Left ventricle myocardium inferior (tissue), 1 donor: ENCODE data around the gene TFEB. TPM values are rescaled to one million over a fixed set of nuclear protein-coding genes. Genes with fewer than 3 reads are reported as not detected.
A peak's percentile ranks its signal among the peaks of the same experiment; 100 is the strongest.

Source experiments
- DNase-seq: peaks from one replicate; pipeline ENCODE4 v3.0.0-alpha.2; 2020
- H3K27ac ChIP-seq: fragments of 200-600 bp; replicated peaks from 2 replicates; pipeline ENCODE4 v1.8.0; 2021
- H3K27me3 ChIP-seq: fragments of 200-600 bp; 2 replicates; pipeline ENCODE4 v1.8.0; 2021; ENCODE audit warnings: low read depth
- H3K36me3 ChIP-seq: fragments of 200-600 bp; 2 replicates; pipeline ENCODE4 v1.8.0; 2021
- H3K4me1 ChIP-seq: fragments of 200-600 bp; 2 replicates; pipeline ENCODE4 v1.8.0; 2021
- H3K4me3 ChIP-seq: fragments of 200-600 bp; 2 replicates; pipeline ENCODE4 v1.8.0; 2021; ENCODE audit warnings: mild to moderate bottlenecking, moderate library complexity
- H3K9me3 ChIP-seq: fragments of 200-600 bp; replicated peaks from 2 replicates; pipeline ENCODE4 v1.8.0; 2021
- intact Hi-C: fragments of 100-400 bp; cut with micrococcal nuclease; formaldehyde crosslinking; loops from one replicate; pipeline ENCODE4 v1.11.0; 2022
- total RNA-seq: library from RNA; stranded (reverse); fragmentation: NEBNext Ultra II Directional; extraction: Animal tissue kit (Norgen Biotek cat#: 25700); gene quantifications from one replicate; pipeline ENCODE4 v1.2.1, GENCODE V29; 2021
- TF ChIP-seq, protein P1 (sequence below): fragments of 200-600 bp; IDR thresholded peaks from 2 replicates; pipeline ENCODE4 v1.8.0; 2021; ENCODE audit warnings: antibody characterized with exemption, mild to moderate bottlenecking, borderline replicate concordance
- donor health status: DM: no; HTN: yes; CAD: no; lungs with severe emphysema.

TFEB gene
- total RNA-seq, 1 donor from 2014 or later = 39.9 TPM

DNA sequence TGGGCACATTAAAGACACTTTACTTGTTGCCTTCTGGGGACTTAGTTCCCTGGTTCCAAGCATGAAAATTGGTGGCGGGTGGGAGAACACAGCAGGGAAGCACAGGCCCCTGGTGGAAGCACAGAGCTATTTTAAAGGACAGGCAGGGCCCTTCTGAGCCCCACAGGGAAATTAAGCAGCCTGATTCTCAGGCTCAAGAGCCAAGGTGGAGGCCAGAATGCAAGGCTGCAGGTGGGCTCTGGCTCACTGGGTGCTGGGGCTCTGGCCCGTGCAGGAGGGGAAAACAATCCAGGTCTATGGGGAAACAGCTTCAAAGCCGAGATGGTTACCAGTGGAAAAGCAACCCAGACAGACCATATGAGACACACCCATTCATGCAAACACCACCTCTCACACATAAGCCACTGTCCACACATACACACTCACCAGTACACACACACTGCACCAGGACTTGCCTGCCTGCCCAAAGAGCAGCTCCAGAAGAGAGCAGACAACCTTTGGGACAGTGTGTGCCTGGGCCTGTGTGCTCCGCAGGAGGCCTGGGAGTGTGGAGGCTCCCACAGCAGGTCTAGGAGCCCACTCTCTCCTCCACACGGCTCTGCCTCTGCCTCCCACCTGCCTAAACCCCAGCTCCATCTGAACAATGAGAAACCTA, 30.6 kb downstream of the TFEB start:
- intact Hi-C loops = no loop called here
- H3K4me1 ChIP-seq = peaks cover 98% of the 10 kb centered on the region
- TF ChIP-seq, protein P1, sequence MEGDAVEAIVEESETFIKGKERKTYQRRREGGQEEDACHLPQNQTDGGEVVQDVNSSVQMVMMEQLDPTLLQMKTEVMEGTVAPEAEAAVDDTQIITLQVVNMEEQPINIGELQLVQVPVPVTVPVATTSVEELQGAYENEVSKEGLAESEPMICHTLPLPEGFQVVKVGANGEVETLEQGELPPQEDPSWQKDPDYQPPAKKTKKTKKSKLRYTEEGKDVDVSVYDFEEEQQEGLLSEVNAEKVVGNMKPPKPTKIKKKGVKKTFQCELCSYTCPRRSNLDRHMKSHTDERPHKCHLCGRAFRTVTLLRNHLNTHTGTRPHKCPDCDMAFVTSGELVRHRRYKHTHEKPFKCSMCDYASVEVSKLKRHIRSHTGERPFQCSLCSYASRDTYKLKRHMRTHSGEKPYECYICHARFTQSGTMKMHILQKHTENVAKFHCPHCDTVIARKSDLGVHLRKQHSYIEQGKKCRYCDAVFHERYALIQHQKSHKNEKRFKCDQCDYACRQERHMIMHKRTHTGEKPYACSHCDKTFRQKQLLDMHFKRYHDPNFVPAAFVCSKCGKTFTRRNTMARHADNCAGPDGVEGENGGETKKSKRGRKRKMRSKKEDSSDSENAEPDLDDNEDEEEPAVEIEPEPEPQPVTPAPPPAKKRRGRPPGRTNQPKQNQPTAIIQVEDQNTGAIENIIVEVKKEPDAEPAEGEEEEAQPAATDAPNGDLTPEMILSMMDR = no peak
- H3K27ac ChIP-seq = peak overlapping the region; percentile 90
- no peak for DNase-seq
- no peaks in the 10 kb centered on the region for H3K27me3 ChIP-seq
- H3K4me3 ChIP-seq = peak overlapping the region; percentile 47
- H3K36me3 ChIP-seq = peaks cover 6% of the 10 kb centered on the region
- H3K9me3 ChIP-seq = no peaks in the 10 kb centered on the region

DNA sequence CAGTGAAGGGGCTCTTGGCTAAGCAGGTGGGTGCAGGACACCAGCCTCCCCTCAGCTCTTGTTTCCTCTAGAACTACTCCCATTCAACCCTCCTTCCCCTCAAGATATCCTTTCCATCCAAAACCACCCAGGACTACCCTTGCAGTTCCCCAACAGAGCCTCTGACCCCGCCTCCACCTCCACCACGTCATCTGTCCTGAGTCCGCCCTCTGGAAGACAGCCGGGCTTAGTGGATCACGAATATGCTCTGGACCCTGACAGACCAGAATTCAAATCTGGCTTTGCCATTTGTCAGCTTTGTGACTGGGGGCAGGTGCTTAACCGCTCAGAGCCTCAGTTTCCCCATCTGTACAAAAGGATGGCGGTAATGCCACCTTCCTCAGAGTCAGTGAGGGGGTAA, 31.4 kb downstream of the TFEB start:
- no peak overlapping the region for H3K4me3 ChIP-seq
- intact Hi-C loops = no loop called here
- H3K27me3 ChIP-seq = no peaks in the 10 kb centered on the region
- H3K27ac ChIP-seq = peak overlapping the region; percentile 90
- no peak for DNase-seq
- peaks cover 6% of the 10 kb centered on the region for H3K36me3 ChIP-seq
- no peaks in the 10 kb centered on the region for H3K9me3 ChIP-seq
- TF ChIP-seq, protein P1 = no peak
- peaks cover 98% of the 10 kb centered on the region for H3K4me1 ChIP-seq

DNA sequence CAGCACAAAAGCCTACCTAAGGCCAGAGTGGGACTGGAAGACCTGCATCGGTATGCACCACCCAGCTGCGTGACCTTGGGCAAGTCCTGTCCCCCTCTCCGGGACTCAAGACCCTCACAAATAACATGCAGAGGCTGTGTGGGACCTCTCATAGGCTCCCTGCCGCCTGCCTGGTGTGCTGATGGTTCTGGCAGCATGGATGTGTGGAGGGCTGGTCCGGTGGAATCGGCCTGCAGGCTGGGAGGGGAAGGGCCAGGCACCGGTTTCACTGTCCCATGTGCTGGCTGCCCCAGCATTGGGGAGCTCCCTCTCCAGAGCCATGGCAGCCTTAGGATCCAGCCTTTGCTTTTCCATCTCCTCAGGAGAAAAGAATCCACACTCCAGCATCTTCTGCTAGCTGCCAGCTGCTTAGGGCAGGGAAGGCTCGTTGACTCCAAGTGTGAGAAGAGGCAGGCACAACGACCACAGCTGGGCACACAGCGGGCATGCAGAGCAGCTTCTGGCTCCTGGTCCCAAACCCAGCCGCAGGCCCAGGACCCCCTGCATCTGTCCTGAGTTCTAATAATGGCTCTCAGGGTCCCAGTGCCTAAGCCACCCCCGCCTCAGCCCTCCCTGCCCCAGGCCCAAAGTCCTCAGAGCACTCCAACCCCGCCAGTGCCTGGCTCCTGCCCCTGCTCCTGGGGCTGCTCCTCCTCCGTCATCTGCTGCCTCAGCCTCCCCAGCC, 32.5 kb downstream of the TFEB start:
- H3K9me3 ChIP-seq = no peaks in the 10 kb centered on the region
- H3K4me1 ChIP-seq = peaks cover 98% of the 10 kb centered on the region
- no peaks in the 10 kb centered on the region for H3K27me3 ChIP-seq
- peak overlapping the region; percentile 38 for H3K27ac ChIP-seq
- DNase-seq = no peak
- intact Hi-C loops = no loop called here
- TF ChIP-seq, protein P1 = no peak
- H3K4me3 ChIP-seq = no peak overlapping the region
- peaks cover 6% of the 10 kb centered on the region for H3K36me3 ChIP-seq

DNA sequence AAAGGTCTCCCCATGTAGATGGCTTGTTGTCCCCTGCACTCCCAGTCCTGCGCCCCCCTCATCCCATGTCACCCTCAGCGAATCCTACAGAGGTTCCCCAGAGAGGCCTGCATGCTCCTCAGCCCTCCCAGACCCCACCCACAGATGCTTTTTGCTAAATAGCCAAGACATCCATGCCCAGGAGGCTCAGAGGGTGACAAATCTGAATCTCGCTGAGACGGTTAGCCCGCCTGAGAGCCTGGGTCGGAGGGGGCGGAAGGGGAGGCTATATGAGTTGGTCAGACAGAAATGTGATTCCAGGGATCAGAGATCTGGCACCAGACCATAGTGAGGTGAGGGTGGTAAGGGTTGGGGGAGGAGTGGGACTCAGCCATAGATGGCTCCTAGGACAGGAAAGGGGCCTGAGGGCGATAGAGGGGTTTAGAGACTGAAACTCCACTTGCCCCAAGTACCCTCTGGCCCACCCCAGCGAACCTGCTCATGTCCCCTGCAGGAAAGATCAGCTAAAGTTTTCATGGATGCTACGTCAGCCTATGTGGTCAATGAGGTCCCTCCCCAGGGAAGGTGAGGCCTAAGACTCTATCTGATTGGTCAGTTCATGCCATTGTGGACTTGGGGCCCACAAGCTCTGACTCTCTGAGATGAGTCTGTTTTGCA, 33.2 kb downstream of the TFEB start:
- TF ChIP-seq, protein P1 = no peak
- Histone ChIP-seq H3K27ac (peak overlapping the region; percentile 86), H3K4me3 (no peak overlapping the region), H3K9me3 (no peaks in the 10 kb centered on the region), H3K27me3 (no peaks in the 10 kb centered on the region), H3K4me1 (peaks cover 97% of the 10 kb centered on the region), H3K36me3 (peaks cover 6% of the 10 kb centered on the region)
- no peak for DNase-seq
- intact Hi-C loops = no loop called here

DNA sequence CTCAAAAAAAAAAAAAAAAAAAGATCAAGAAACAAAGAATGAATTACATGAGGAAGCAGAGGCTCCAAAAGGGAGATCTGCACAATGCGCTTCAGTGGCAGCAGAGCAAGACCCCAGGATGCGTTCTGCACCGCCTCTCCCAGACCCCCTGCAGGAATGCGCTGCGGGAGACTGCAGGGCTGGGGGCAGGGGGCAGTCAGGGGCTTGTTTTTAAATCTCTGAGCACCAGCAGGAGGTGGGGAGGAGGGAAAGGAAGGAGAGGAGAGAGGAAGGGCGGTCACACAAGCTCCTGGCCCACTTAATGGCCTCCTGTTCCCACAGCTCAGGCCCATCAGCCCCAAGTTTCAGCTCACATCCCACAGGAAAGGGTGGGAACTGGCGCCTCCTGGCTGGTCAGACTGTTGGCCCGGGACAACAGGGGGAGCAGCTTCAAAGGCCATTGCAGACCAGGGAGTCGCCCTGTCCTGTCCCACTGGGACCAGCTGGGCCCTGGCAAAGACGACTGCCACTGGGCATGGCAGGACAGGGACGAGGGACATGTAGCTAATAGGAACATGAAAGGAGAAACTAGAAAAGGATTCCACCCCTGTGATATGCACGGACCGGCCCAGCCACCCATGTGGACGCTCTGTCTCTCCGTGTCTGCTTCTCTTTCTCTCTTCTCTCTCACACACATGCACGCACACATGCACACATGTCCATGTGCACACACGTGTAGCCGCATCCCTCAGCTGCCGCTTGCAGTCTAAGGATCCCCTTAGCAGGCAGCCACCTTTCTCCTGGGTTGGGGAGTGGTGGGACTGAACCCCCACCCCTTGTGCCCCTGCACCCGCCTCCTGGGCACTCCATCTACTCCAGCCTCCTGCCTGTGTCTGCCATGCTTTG, 34.7 kb downstream of the TFEB start:
- Histone ChIP-seq H3K9me3 (no peaks in the 10 kb centered on the region), H3K27ac (peak overlapping the region; percentile 86), H3K36me3 (peaks cover 6% of the 10 kb centered on the region), H3K27me3 (no peaks in the 10 kb centered on the region), H3K4me3 (no peak overlapping the region), H3K4me1 (peaks cover 82% of the 10 kb centered on the region)
- DNase-seq = peak; percentile 47
- intact Hi-C loops = no loop called here
- TF ChIP-seq, protein P1 = peak; percentile 29
